Fibroblast of pulmonary artery (primary cell): ENCODE measurements around the gene HYDIN.

Experiments used
- DNase-seq: peaks from one replicate; pipeline ENCODE4 v3.0.0-alpha.2; 2010; ENCODE audit warnings: low read depth
- H3K4me3 ChIP-seq: replicated peaks from 2 replicates; pipeline ENCODE4 v1.5.1; 2011; ENCODE audit warnings: low read depth, mild to moderate bottlenecking, control low read depth, low read length, moderate library complexity
- TF ChIP-seq, protein P1 (sequence below): IDR thresholded peaks from 2 replicates; pipeline ENCODE4 v1.5.1; 2011; ENCODE audit warnings: mild to moderate bottlenecking, control low read depth, low read length, inconsistent platforms; ENCODE audit errors: missing control alignments

The HYDIN gene

DNA sequence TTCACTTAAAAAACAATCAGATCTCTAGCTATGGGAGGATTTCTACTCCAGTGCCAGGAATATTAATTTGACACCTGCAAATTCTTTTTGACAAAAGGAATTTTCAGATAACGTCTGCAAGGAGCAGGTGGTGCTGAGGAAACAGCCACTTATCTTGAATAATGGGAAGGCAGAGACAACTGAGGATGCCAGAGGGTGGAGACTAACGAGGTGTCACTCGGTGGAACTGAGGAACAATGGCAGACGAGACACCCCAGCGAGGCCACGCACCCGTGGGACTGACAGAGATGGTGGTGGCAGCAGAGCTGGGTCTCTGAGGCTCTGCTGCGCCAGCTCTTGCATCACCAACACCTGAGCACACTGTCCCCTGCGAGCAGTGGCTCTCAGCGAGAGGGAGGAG, 471.7 kb downstream of the HYDIN start:
- H3K4me3 ChIP-seq = no peak overlapping the region
- DNase-seq = no peak
- TF ChIP-seq, protein P1, sequence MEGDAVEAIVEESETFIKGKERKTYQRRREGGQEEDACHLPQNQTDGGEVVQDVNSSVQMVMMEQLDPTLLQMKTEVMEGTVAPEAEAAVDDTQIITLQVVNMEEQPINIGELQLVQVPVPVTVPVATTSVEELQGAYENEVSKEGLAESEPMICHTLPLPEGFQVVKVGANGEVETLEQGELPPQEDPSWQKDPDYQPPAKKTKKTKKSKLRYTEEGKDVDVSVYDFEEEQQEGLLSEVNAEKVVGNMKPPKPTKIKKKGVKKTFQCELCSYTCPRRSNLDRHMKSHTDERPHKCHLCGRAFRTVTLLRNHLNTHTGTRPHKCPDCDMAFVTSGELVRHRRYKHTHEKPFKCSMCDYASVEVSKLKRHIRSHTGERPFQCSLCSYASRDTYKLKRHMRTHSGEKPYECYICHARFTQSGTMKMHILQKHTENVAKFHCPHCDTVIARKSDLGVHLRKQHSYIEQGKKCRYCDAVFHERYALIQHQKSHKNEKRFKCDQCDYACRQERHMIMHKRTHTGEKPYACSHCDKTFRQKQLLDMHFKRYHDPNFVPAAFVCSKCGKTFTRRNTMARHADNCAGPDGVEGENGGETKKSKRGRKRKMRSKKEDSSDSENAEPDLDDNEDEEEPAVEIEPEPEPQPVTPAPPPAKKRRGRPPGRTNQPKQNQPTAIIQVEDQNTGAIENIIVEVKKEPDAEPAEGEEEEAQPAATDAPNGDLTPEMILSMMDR = no peak
